Suprapubic skin (tissue), 3 donors: ENCODE results near the gene UBL5.

Source experiments
- CTCF ChIP-seq, 2 donors: fragments of 200-600 bp in 1 of 2; fragments of 450-650 bp in 1 of 2; sonication (generic) in 1 of 2; IDR thresholded peaks; one replicate each; pipeline ENCODE4 v1.5.1; 2016 to 2019; ENCODE audit warnings: antibody characterized with exemption in 2 of 2, mild to moderate bottlenecking in 1 of 2, moderate library complexity in 1 of 2
- EP300 ChIP-seq: sonication (generic); formaldehyde crosslinking; IDR thresholded peaks from one replicate; pipeline ENCODE4 v1.6.1; 2017; ENCODE audit warnings: antibody characterized with exemption

GRCh38 chr19:9834726-9835506, 7.2 kb downstream of the UBL5 start, which contains the start of gene PIN1:
- peak; percentile 24 to 96 for TF ChIP-seq CTCF (IDR thresholded peaks at IDR 0.05)
- no peak for TF ChIP-seq EP300
